ENCODE data around the gene TANC1.
"Not testable (repeated sequence)": the region's sequence is repeated elsewhere in the genome, so short reads cannot be mapped to it uniquely, and the experiment has no call there.

The TANC1 gene

GRCh38 chr2:159032580-159032979, 64.1 kb downstream of the TANC1 start:
- TF ChIP-seq Cebpa-rat (IDR thresholded peaks at IDR 0.05), result no peak
- Histone ChIP-seq H3K27ac (no peak overlapping the region), H3K27me3 (no peaks in the 10 kb centered on the region), H3K4me2 (no peak overlapping the region), H3K4me1 (0 out of 2 replicates have a peak, but pooled peaks cover 8% of the 10 kb centered on the region), H3K9me3 (peaks cover 4% of the 10 kb centered on the region; the same call in 1 of the 2 replicates), H3K4me3 (no peak overlapping the region), H3K36me3 (no peaks in the 10 kb centered on the region), H4K20me1 (no peaks in the 10 kb centered on the region), H3K9ac (no peak overlapping the region)

GRCh38 chr2:159034713-159035112, 66.3 kb downstream of the TANC1 start:
- Histone ChIP-seq H3K4me3 (no peak overlapping the region), H3K4me1 (0 out of 2 replicates have a peak, but pooled peaks cover 8% of the 10 kb centered on the region), H3K36me3 (no peaks in the 10 kb centered on the region), H3K4me2 (no peak overlapping the region), H3K9me3 (peaks cover 6% of the 10 kb centered on the region; the same call in 1 of the 2 replicates), H3K27me3 (no peaks in the 10 kb centered on the region), H3K9ac (no peak overlapping the region), H3K27ac (no peak overlapping the region), H4K20me1 (no peaks in the 10 kb centered on the region)
- TF ChIP-seq Cebpa-rat (IDR thresholded peaks at IDR 0.05), result no peak

GRCh38 chr2:159035790-159036411, 67.5 kb downstream of the TANC1 start:
- no peak overlapping the region for H3K4me3 ChIP-seq
- H3K9me3 ChIP-seq, result peaks cover 6% of the 10 kb centered on the region; the same call in 1 of the 2 replicates
- H3K27ac ChIP-seq, result no peak overlapping the region
- H3K36me3 ChIP-seq, result no peaks in the 10 kb centered on the region
- no peaks in the 10 kb centered on the region for H3K27me3 ChIP-seq
- no peak for TF ChIP-seq Cebpa-rat (IDR thresholded peaks at IDR 0.05)
- H3K4me2 ChIP-seq, result no peak overlapping the region
- no peaks in the 10 kb centered on the region for H4K20me1 ChIP-seq
- no peak overlapping the region for H3K9ac ChIP-seq
- H3K4me1 ChIP-seq, result 0 out of 2 replicates have a peak, but pooled peaks cover 2% of the 10 kb centered on the region

- not testable (repeated sequence) for H3K4me3 ChIP-seq, H3K9me3 ChIP-seq, H4K20me1 ChIP-seq, H3K4me1 ChIP-seq, H3K4me2 ChIP-seq, H3K27ac ChIP-seq, H3K36me3 ChIP-seq, H3K9ac ChIP-seq, H3K27me3 ChIP-seq
Measured at GRCh38 chr2:159036461-159036860, 68.0 kb downstream of the TANC1 start.

- H3K4me2 ChIP-seq, H3K27me3 ChIP-seq, H3K27ac ChIP-seq, H3K4me1 ChIP-seq, H3K4me3 ChIP-seq, H3K9ac ChIP-seq, H3K36me3 ChIP-seq, H4K20me1 ChIP-seq: not testable (repeated sequence)
- H3K9me3 ChIP-seq, result peaks cover 14% of the 10 kb centered on the region; the same call in 1 of the 2 replicates
Measured at GRCh38 chr2:159041328-159041727, 72.9 kb downstream of the TANC1 start.

GRCh38 chr2:159042115-159042850, 73.8 kb downstream of the TANC1 start:
- no peak for TF ChIP-seq Cebpa-rat (IDR thresholded peaks at IDR 0.05)
- no peak overlapping the region for H3K4me3 ChIP-seq
- H3K9ac ChIP-seq, result no peak overlapping the region
- no peaks in the 10 kb centered on the region for H3K27me3 ChIP-seq
- H3K9me3 ChIP-seq, result peaks cover 13% of the 10 kb centered on the region; the same call in 1 of the 2 replicates
- H3K27ac ChIP-seq, result no peak overlapping the region
- no peak overlapping the region for H3K4me2 ChIP-seq
- H3K36me3 ChIP-seq, result no peaks in the 10 kb centered on the region
- no peaks in the 10 kb centered on the region for H4K20me1 ChIP-seq
- H3K4me1 ChIP-seq, result peaks cover 10% of the 10 kb centered on the region; the same call in 1 of the 2 replicates

- no peak for TF ChIP-seq Cebpa-rat (IDR thresholded peaks at IDR 0.05)
- Histone ChIP-seq H3K4me2 (no peak overlapping the region), H3K9ac (no peak overlapping the region), H3K4me1 (peaks cover 10% of the 10 kb centered on the region; the same call in 1 of the 2 replicates), H4K20me1 (no peaks in the 10 kb centered on the region), H3K36me3 (no peaks in the 10 kb centered on the region), H3K4me3 (no peak overlapping the region), H3K27me3 (no peaks in the 10 kb centered on the region), H3K27ac (no peak overlapping the region), H3K9me3 (peaks cover 8% of the 10 kb centered on the region; the same call in 1 of the 2 replicates)
Measured at GRCh38 chr2:159043710-159044109, 75.3 kb downstream of the TANC1 start.

- TF ChIP-seq Cebpa-rat (IDR thresholded peaks at IDR 0.05), result no peak
- no peak overlapping the region for H3K27ac ChIP-seq
- no peaks in the 10 kb centered on the region for H3K36me3 ChIP-seq
- peaks cover 10% of the 10 kb centered on the region; the same call in 1 of the 2 replicates for H3K4me1 ChIP-seq
- no peaks in the 10 kb centered on the region for H3K27me3 ChIP-seq
- H4K20me1 ChIP-seq, result no peaks in the 10 kb centered on the region
- H3K4me3 ChIP-seq, result no peak overlapping the region
- no peak overlapping the region for H3K9ac ChIP-seq
- peaks cover 8% of the 10 kb centered on the region; the same call in 1 of the 2 replicates for H3K9me3 ChIP-seq
- H3K4me2 ChIP-seq, result no peak overlapping the region
Measured at GRCh38 chr2:159044804-159045286, 76.4 kb downstream of the TANC1 start.

GRCh38 chr2:159045545-159046454, 77.4 kb downstream of the TANC1 start:
- no peaks in the 10 kb centered on the region for H4K20me1 ChIP-seq
- H3K4me2 ChIP-seq, result peak overlapping the region; percentile 8; the same call in 1 of the 2 replicates
- H3K4me1 ChIP-seq, result peaks cover 10% of the 10 kb centered on the region; the same call in 1 of the 2 replicates
- no peaks in the 10 kb centered on the region for H3K36me3 ChIP-seq
- TF ChIP-seq Cebpa-rat (IDR thresholded peaks at IDR 0.05), result no peak
- peaks cover 8% of the 10 kb centered on the region; the same call in 1 of the 2 replicates for H3K9me3 ChIP-seq
- H3K27ac ChIP-seq, result no peak overlapping the region
- no peak overlapping the region for H3K4me3 ChIP-seq
- H3K27me3 ChIP-seq, result no peaks in the 10 kb centered on the region
- H3K9ac ChIP-seq, result no peak overlapping the region

All from BLaER1 (cell line).